Naive B cell (primary cell): Measurements from ENCODE around the gene ST6GALNAC3. TPM values are rescaled to one million over a fixed set of nuclear protein-coding genes. Genes with fewer than 3 reads are reported as not detected.

Experiments used
- ATAC-seq, 2 donors: fragments of 150-1000 bp; cut with Tn5 transposase; 2 replicates each; pipeline ENCODE4 v1.10.0; 2021; ENCODE audit warnings: low read depth in 2 of 2, mild to moderate bottlenecking in 2 of 2, moderate library complexity in 2 of 2
- DNase-seq: peaks from one replicate; pipeline ENCODE4 v3.0.0; 2022
- H3K27ac Mint-ChIP-seq, 6 donors: one replicate each; pipeline ENCODE4 v1.8.0; 2020 to 2022; ENCODE audit warnings: mild to moderate bottlenecking in 6 of 6, mixed read lengths in 6 of 6, moderate library complexity in 5 of 6, inconsistent platforms in 2 of 6
- H3K27me3 Mint-ChIP-seq, 3 donors: one replicate each; pipeline ENCODE4 v1.8.0; 2021 to 2022; ENCODE audit warnings: mixed read lengths in 3 of 3, mild to moderate bottlenecking in 1 of 3
- H3K36me3 Mint-ChIP-seq, 2 donors: one replicate each; pipeline ENCODE4 v1.8.0; 2020 to 2022; ENCODE audit warnings: mixed read lengths in 2 of 2, inconsistent platforms in 1 of 2, mild to moderate bottlenecking in 1 of 2
- H3K4me1 Mint-ChIP-seq, 3 donors: one replicate each; pipeline ENCODE4 v1.8.0; 2020 to 2022; ENCODE audit warnings: mixed read lengths in 3 of 3, inconsistent platforms in 1 of 3, mild to moderate bottlenecking in 1 of 3, moderate library complexity in 1 of 3
- H3K4me3 Mint-ChIP-seq, 8 donors: one replicate each; pipeline ENCODE4 v1.8.0; 2020 to 2022; ENCODE audit warnings: mild to moderate bottlenecking in 8 of 8, mixed read lengths in 8 of 8, moderate library complexity in 8 of 8, inconsistent platforms in 2 of 8
- H3K9me3 Mint-ChIP-seq, 7 donors: one replicate each; pipeline ENCODE4 v1.8.0; 2020 to 2022; ENCODE audit warnings: mixed read lengths in 7 of 7, mild to moderate bottlenecking in 5 of 7, inconsistent platforms in 2 of 7, moderate library complexity in 1 of 7
- polyA plus RNA-seq, 6 donors: library from polyadenylated mRNA; unstranded; fragments of 300-500 nt; fragmentation: Illumina TruSeq; gene quantifications; one replicate each; pipeline ENCODE4 v1.2.3, GENCODE V29; 2021; ENCODE audit warnings: low read depth in 6 of 6

Gene ST6GALNAC3
- polyA plus RNA-seq, 6 donors from 2014 or later = 3.8 to 12.9 (median 10.5) TPM

- Mint-ChIP-seq H3K27me3 (peaks cover 0 to 19% (median 0%) of the 10 kb centered on the region in 3 donors), H3K27ac (no peak overlapping the region), H3K4me3 (no peak overlapping the region), H3K4me1 (no peaks in the 10 kb centered on the region), H3K36me3 (peaks cover 0 to 7% of the 10 kb centered on the region in 2 donors), H3K9me3 (peaks cover 3 to 21% (median 9%) of the 10 kb centered on the region in 7 donors)
- no peak for ATAC-seq
- no peak for DNase-seq
Measured at GRCh38 chr1:76657623-76658022, 583.1 kb downstream of the ST6GALNAC3 start.

GRCh38 chr1:76659171-76659940 lies 584.8 kb downstream of the ST6GALNAC3 start:
- Mint-ChIP-seq H3K27ac (no peak overlapping the region), H3K4me1 (no peaks in the 10 kb centered on the region), H3K36me3 (peaks cover 3 to 7% of the 10 kb centered on the region in 2 donors), H3K4me3 (no peak overlapping the region), H3K9me3 (peaks cover 6 to 29% (median 9%) of the 10 kb centered on the region in 7 donors), H3K27me3 (peaks cover 0 to 11% (median 2%) of the 10 kb centered on the region in 3 donors)
- DNase-seq = no peak
- no peak for ATAC-seq

GRCh38 chr1:76661531-76661930 lies 587.0 kb downstream of the ST6GALNAC3 start:
- peaks cover 6 to 31% (median 9%) of the 10 kb centered on the region in 7 donors for H3K9me3 Mint-ChIP-seq

GRCh38 chr1:76666499-76666898 lies 592.0 kb downstream of the ST6GALNAC3 start:
- Mint-ChIP-seq H3K4me3 (no peak overlapping the region), H3K4me1 (peaks cover 0 to 5% (median 4%) of the 10 kb centered on the region in 3 donors), H3K9me3 (peaks cover 0 to 10% (median 5%) of the 10 kb centered on the region in 7 donors), H3K27ac (no peak overlapping the region), H3K27me3 (peaks cover 0 to 3% (median 0%) of the 10 kb centered on the region in 3 donors), H3K36me3 (peaks cover 0 to 5% of the 10 kb centered on the region in 2 donors)
- no peak for ATAC-seq
- DNase-seq = no peak

More at GRCh38 chr1:76661531-76661930, 587.0 kb downstream of the ST6GALNAC3 start:
- Mint-ChIP-seq H3K36me3 (peaks cover 5 to 7% of the 10 kb centered on the region in 2 donors), H3K27me3 (peaks cover 0 to 11% (median 3%) of the 10 kb centered on the region in 3 donors), H3K27ac (peak overlapping the region in 1 of 6 donors; percentile 35), H3K4me1 (no peaks in the 10 kb centered on the region), H3K4me3 (no peak overlapping the region)
- no peak for ATAC-seq
- DNase-seq = no peak

- H3K9me3 Mint-ChIP-seq = peaks cover 0 to 10% (median 5%) of the 10 kb centered on the region in 7 donors
- H3K27me3 Mint-ChIP-seq = peaks cover 0 to 3% (median 0%) of the 10 kb centered on the region in 3 donors
- H3K4me3 Mint-ChIP-seq = no peak overlapping the region
- H3K36me3 Mint-ChIP-seq = peaks cover 0 to 5% of the 10 kb centered on the region in 2 donors
- peak in 1 of 2 donors; percentile 25 for ATAC-seq
- peaks cover 0 to 5% (median 4%) of the 10 kb centered on the region in 3 donors for H3K4me1 Mint-ChIP-seq
- H3K27ac Mint-ChIP-seq = peak overlapping the region in 1 of 6 donors; percentile 21
- no peak for DNase-seq
Measured at GRCh38 chr1:76668046-76668445, 593.5 kb downstream of the ST6GALNAC3 start.

GRCh38 chr1:76669131-76669530 lies 594.6 kb downstream of the ST6GALNAC3 start:
- H3K27ac Mint-ChIP-seq = no peak overlapping the region
- H3K36me3 Mint-ChIP-seq = peaks cover 0 to 3% of the 10 kb centered on the region in 2 donors
- H3K27me3 Mint-ChIP-seq = peaks cover 0 to 3% (median 0%) of the 10 kb centered on the region in 3 donors
- no peak for ATAC-seq
- peaks cover 0 to 5% (median 4%) of the 10 kb centered on the region in 3 donors for H3K4me1 Mint-ChIP-seq
- H3K9me3 Mint-ChIP-seq = peaks cover 0 to 9% (median 5%) of the 10 kb centered on the region in 7 donors
- no peak overlapping the region for H3K4me3 Mint-ChIP-seq
- no peak for DNase-seq

GRCh38 chr1:76669624-76670315 lies 595.2 kb downstream of the ST6GALNAC3 start:
- Mint-ChIP-seq H3K4me1 (peaks cover 0 to 5% (median 4%) of the 10 kb centered on the region in 3 donors), H3K9me3 (peaks cover 0 to 9% (median 0%) of the 10 kb centered on the region in 7 donors), H3K4me3 (no peak overlapping the region), H3K27me3 (no peaks in the 10 kb centered on the region), H3K36me3 (no peaks in the 10 kb centered on the region), H3K27ac (peak overlapping the region in 1 of 6 donors; percentile 13)
- DNase-seq (no peak), ATAC-seq (no peak)

GRCh38 chr1:76674689-76675210 lies 600.2 kb downstream of the ST6GALNAC3 start:
- DNase-seq = no peak
- H3K27me3 Mint-ChIP-seq = peaks cover 0 to 6% (median 0%) of the 10 kb centered on the region in 3 donors
- no peaks in the 10 kb centered on the region for H3K36me3 Mint-ChIP-seq
- peaks cover 0 to 6% (median 0%) of the 10 kb centered on the region in 7 donors for H3K9me3 Mint-ChIP-seq
- H3K4me3 Mint-ChIP-seq = no peak overlapping the region
- no peak for ATAC-seq
- no peaks in the 10 kb centered on the region for H3K4me1 Mint-ChIP-seq
- no peak overlapping the region for H3K27ac Mint-ChIP-seq

GRCh38 chr1:76677416-76678405 lies 603.2 kb downstream of the ST6GALNAC3 start:
- Mint-ChIP-seq H3K27me3 (peaks cover 0 to 6% (median 0%) of the 10 kb centered on the region in 3 donors), H3K9me3 (no peaks in the 10 kb centered on the region), H3K4me3 (no peak overlapping the region), H3K36me3 (no peaks in the 10 kb centered on the region), H3K27ac (no peak overlapping the region), H3K4me1 (no peaks in the 10 kb centered on the region)
- ATAC-seq (no peak), DNase-seq (no peak)

- ATAC-seq = no peak
- H3K4me1 Mint-ChIP-seq = no peaks in the 10 kb centered on the region
- H3K9me3 Mint-ChIP-seq = no peaks in the 10 kb centered on the region
- no peak overlapping the region for H3K27ac Mint-ChIP-seq
- no peak overlapping the region for H3K4me3 Mint-ChIP-seq
- no peak for DNase-seq
- H3K36me3 Mint-ChIP-seq = no peaks in the 10 kb centered on the region
- peaks cover 0 to 6% (median 0%) of the 10 kb centered on the region in 3 donors for H3K27me3 Mint-ChIP-seq
Measured at GRCh38 chr1:76679534-76680152, 605.1 kb downstream of the ST6GALNAC3 start.

- Mint-ChIP-seq H3K27me3 (peaks cover 0 to 3% (median 0%) of the 10 kb centered on the region in 3 donors), H3K9me3 (no peaks in the 10 kb centered on the region), H3K4me1 (no peaks in the 10 kb centered on the region), H3K36me3 (no peaks in the 10 kb centered on the region), H3K27ac (no peak overlapping the region), H3K4me3 (peak overlapping the region in 1 of 8 donors; percentile 1)
- DNase-seq = no peak
- ATAC-seq = no peak
Measured at GRCh38 chr1:76680651-76681050, 606.1 kb downstream of the ST6GALNAC3 start.

- ATAC-seq (no peak), DNase-seq (no peak)
- Mint-ChIP-seq H3K9me3 (no peaks in the 10 kb centered on the region), H3K4me1 (no peaks in the 10 kb centered on the region), H3K36me3 (no peaks in the 10 kb centered on the region), H3K27ac (no peak overlapping the region), H3K4me3 (no peak overlapping the region), H3K27me3 (no peaks in the 10 kb centered on the region)
Measured at GRCh38 chr1:76682138-76682537, 607.6 kb downstream of the ST6GALNAC3 start.
